B cell (primary cell): Measurements from ENCODE around the gene GIGYF1. TPM values are rescaled to one million over a fixed set of nuclear protein-coding genes. Genes with fewer than 3 reads are reported as not detected.

Source experiments
- ATAC-seq: fragments of 200-7000 bp; cut with Tn5 transposase; one replicate; pipeline ENCODE4 v1.10.0; 2021; ENCODE audit warnings: low read depth, mild to moderate bottlenecking, moderate number of reproducible peaks, moderate library complexity
- CTCF ChIA-PET: fragments of 350-600 bp; sonication (Branson Sonifier 250); formaldehyde crosslinking; loops from one replicate; lab custom pipeline; 2021; ENCODE audit warnings: antibody characterized with exemption, inconsistent platforms; lab: Charles Lee
- POLR2A ChIA-PET: fragments of 350-600 bp; sonication (Branson Sonifier 250); formaldehyde crosslinking; loops from one replicate; lab custom pipeline; 2021; ENCODE audit warnings: antibody characterized with exemption; lab: Charles Lee
- DNase-seq: peaks from one replicate; pipeline ENCODE4 v3.0.0; 2013
- H2AFZ ChIP-seq: 2 replicates; pipeline ENCODE4 v1.6.1; 2012; ENCODE audit warnings: mild to moderate bottlenecking, low read depth, low read length; ENCODE audit not compliant: insufficient read depth, poor library complexity, severe bottlenecking
- H3K27ac ChIP-seq, 2 donors: 1 replicate in 1 of 2; 2 replicates in 1 of 2; pipeline ENCODE4 v1.5.1; 2012 to 2013; ENCODE audit warnings: low read length in 2 of 2, mild to moderate bottlenecking in 2 of 2, moderate library complexity in 1 of 2
- H3K27me3 ChIP-seq, 4 experiments: fragments of 200-600 bp in 1 of 4; sonication (generic) in 1 of 4; replicated peaks in 1 of 4; 1 replicate in 2 of 4; 2 replicates in 2 of 4; pipeline versions ENCODE4 v1.6.1 to v1.7.0; 2013 to 2016; ENCODE audit warnings: low read length in 3 of 4, mild to moderate bottlenecking in 2 of 4, mixed read lengths in 1 of 4, moderate library complexity in 1 of 4; ENCODE audit not compliant: insufficient read depth in 4 of 4, control insufficient read depth in 3 of 4; ENCODE audit errors: control extremely low read depth in 1 of 4
- H3K36me3 ChIP-seq, 2 experiments: replicated peaks in 1 of 2; 1 replicate in 1 of 2; 2 replicates in 1 of 2; pipeline versions ENCODE4 v1.6.1 to v1.7.1; 2013; ENCODE audit warnings: low read length in 1 of 2; ENCODE audit not compliant: insufficient read depth in 2 of 2, control insufficient read depth in 1 of 2; ENCODE audit errors: control extremely low read depth in 1 of 2, extremely low read depth in 1 of 2
- H3K4me1 ChIP-seq, 2 donors: fragments of 200-600 bp in 1 of 2; sonication (generic) in 1 of 2; 1 replicate in 1 of 2; 2 replicates in 1 of 2; pipeline versions ENCODE4 v1.5.1 to v1.6.1; 2013 to 2017; ENCODE audit warnings: low read length in 2 of 2; ENCODE audit not compliant: control insufficient read depth in 2 of 2, insufficient read depth in 2 of 2
- H3K4me2 ChIP-seq: replicated peaks from 2 replicates; pipeline ENCODE3; 2012; ENCODE audit warnings: mild to moderate bottlenecking, low read depth, low read length; ENCODE audit not compliant: poor library complexity, severe bottlenecking
- H3K4me3 ChIP-seq, 5 experiments: fragments of 200-600 bp in 1 of 5; sonication (generic) in 1 of 5; 1 replicate in 3 of 5; 2 replicates in 2 of 5; pipeline versions ENCODE4 v1.5.1 to v1.7.0; 2011 to 2016; ENCODE audit warnings: low read length in 4 of 5, mild to moderate bottlenecking in 4 of 5, low read depth in 2 of 5, control low read depth in 1 of 5, moderate library complexity in 1 of 5; ENCODE audit not compliant: insufficient read depth in 1 of 5; ENCODE audit errors: control extremely low read depth in 1 of 5, extremely low read depth in 1 of 5
- H3K79me2 ChIP-seq: fragments of 200-600 bp; sonication (generic); one replicate; pipeline ENCODE4 v1.6.0; 2016; ENCODE audit warnings: low read length; ENCODE audit not compliant: control insufficient read depth, insufficient read depth
- H3K9ac ChIP-seq: fragments of 200-600 bp; sonication (generic); 2 replicates; pipeline ENCODE4 v1.6.1; 2017; ENCODE audit warnings: mild to moderate bottlenecking, low read length, moderate library complexity
- H3K9me3 ChIP-seq, 3 donors: one replicate each; pipeline versions ENCODE4 v1.6.1 to v1.7.1; 2013; ENCODE audit warnings: low read length in 2 of 3; ENCODE audit not compliant: control insufficient read depth in 2 of 3, insufficient read depth in 1 of 3; ENCODE audit errors: control extremely low read depth in 1 of 3
- H4K20me1 ChIP-seq: 2 replicates; pipeline ENCODE4 v1.6.0; 2012; ENCODE audit warnings: mild to moderate bottlenecking, low read length; ENCODE audit not compliant: insufficient read depth, control insufficient read depth, poor library complexity, severe bottlenecking
- H3K27ac Mint-ChIP-seq: one replicate; pipeline ENCODE4 v1.8.0; 2021; ENCODE audit warnings: mixed read lengths
- H3K27me3 Mint-ChIP-seq: one replicate; pipeline ENCODE4 v1.8.0; 2021; ENCODE audit warnings: mixed read lengths
- H3K4me1 Mint-ChIP-seq: one replicate; pipeline ENCODE4 v1.8.0; 2021; ENCODE audit warnings: mixed read lengths
- H3K4me3 Mint-ChIP-seq: one replicate; pipeline ENCODE4 v1.8.0; 2021; ENCODE audit warnings: mixed read lengths
- H3K9me3 Mint-ChIP-seq: one replicate; pipeline ENCODE4 v1.8.0; 2022; ENCODE audit warnings: mixed read lengths; ENCODE audit not compliant: insufficient read depth
- EZH2 ChIP-seq: IDR thresholded peaks from 2 replicates; pipeline ENCODE4 v1.6.1; 2012; ENCODE audit warnings: borderline replicate concordance, low read depth, mild to moderate bottlenecking, moderate library complexity, low read length; ENCODE audit not compliant: insufficient read depth, poor library complexity, severe bottlenecking
- WGBS: methylation state at CpG from one replicate; pipeline ENCODE4 v1.1.5; 2013; ENCODE audit warnings: missing lambda C conversion rate; ENCODE audit not compliant: insufficient coverage; 5-methylcytosine and 5-hydroxymethylcytosine counted together
- intact Hi-C: fragments of 100-400 bp; cut with micrococcal nuclease; formaldehyde crosslinking; loops from one replicate; pipeline ENCODE4 v1.10.0; 2022
- polyA plus RNA-seq: library from polyadenylated mRNA; depleted of rRNA; stranded (reverse); fragments of >200 nt; gene quantifications from 2 replicates; pipeline ENCODE4 v1.2.3, GENCODE V29; 2012
- total RNA-seq, 2 donors: library from RNA; stranded (reverse); fragments of 120-200 nt in 1 of 2; gene quantifications; 1 replicate in 1 of 2; 2 replicates in 1 of 2; pipeline versions ENCODE4 v1.2.3 to v1.2.4, GENCODE V29; 2013 to 2022
- TF ChIP-seq, protein P1 (sequence below): fragments of 200-600 bp; IDR thresholded peaks from one replicate; pipeline ENCODE4 v1.8.0; 2022; ENCODE audit warnings: antibody characterized with exemption, mild to moderate bottlenecking

Gene GIGYF1
- total and polyA plus RNA-seq, 2 donors (not counting 1 experiment from before 2014, with no cell fraction given) = 45.9 to 134 TPM

DNA sequence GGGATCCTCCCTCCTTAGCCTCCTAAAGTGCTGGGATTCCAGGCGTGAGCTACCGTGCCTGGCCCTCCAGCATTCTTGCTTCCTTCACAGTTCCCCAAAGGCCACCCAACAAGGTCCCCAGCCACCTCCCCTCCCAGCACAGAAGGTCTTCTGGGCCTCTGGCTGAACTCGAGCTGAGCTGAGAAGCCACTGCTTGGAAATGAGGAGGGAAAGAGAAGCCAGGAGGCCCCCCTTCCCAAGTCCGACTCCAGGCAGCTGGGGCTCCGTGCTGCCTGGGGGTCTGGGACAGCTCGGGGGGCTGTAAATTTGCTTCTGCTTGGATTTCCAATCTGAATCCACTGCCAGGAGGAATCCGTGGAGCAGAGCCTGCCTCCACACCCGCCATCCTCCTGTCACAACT lies 20.7 kb upstream of the GIGYF1 start:
- peaks cover 0 to 24% (median 0%) of the 10 kb centered on the region in 3 donors for H3K9me3 ChIP-seq
- no peaks in the 10 kb centered on the region for H3K4me1 Mint-ChIP-seq
- H3K4me3 ChIP-seq = no peak overlapping the region
- H4K20me1 ChIP-seq = no peaks in the 10 kb centered on the region
- ChIA-PET POLR2A (no interaction called here), CTCF (interaction anchor here (2.1 kb wide), 1 partner anchor 9 kb away, joined by 8 read pairs; the partner anchor contains the start of gene POP7)
- intact Hi-C loops = no loop called here
- H3K79me2 ChIP-seq = no peaks in the 10 kb centered on the region
- ATAC-seq (no peak), DNase-seq (no peak)
- no peak overlapping the region for H2AFZ ChIP-seq
- WGBS = 90% methylated on average over 8 of the region's 8 CpGs
- TF ChIP-seq EZH2 = no peak
- TF ChIP-seq, protein P1, sequence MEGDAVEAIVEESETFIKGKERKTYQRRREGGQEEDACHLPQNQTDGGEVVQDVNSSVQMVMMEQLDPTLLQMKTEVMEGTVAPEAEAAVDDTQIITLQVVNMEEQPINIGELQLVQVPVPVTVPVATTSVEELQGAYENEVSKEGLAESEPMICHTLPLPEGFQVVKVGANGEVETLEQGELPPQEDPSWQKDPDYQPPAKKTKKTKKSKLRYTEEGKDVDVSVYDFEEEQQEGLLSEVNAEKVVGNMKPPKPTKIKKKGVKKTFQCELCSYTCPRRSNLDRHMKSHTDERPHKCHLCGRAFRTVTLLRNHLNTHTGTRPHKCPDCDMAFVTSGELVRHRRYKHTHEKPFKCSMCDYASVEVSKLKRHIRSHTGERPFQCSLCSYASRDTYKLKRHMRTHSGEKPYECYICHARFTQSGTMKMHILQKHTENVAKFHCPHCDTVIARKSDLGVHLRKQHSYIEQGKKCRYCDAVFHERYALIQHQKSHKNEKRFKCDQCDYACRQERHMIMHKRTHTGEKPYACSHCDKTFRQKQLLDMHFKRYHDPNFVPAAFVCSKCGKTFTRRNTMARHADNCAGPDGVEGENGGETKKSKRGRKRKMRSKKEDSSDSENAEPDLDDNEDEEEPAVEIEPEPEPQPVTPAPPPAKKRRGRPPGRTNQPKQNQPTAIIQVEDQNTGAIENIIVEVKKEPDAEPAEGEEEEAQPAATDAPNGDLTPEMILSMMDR = no peak
- peaks cover 0 to 1% of the 10 kb centered on the region in 2 experiments for H3K36me3 ChIP-seq
- no peak overlapping the region for H3K27ac Mint-ChIP-seq
- no peaks in the 10 kb centered on the region for H3K4me1 ChIP-seq
- no peak overlapping the region for H3K4me2 ChIP-seq
- H3K9me3 Mint-ChIP-seq = peaks cover 8% of the 10 kb centered on the region
- peaks cover 0 to 20% (median 3%) of the 10 kb centered on the region in 4 experiments for H3K27me3 ChIP-seq
- H3K4me3 Mint-ChIP-seq = no peak overlapping the region
- H3K9ac ChIP-seq = no peak overlapping the region
- H3K27ac ChIP-seq = no peak overlapping the region
- H3K27me3 Mint-ChIP-seq = peaks cover 10% of the 10 kb centered on the region

DNA sequence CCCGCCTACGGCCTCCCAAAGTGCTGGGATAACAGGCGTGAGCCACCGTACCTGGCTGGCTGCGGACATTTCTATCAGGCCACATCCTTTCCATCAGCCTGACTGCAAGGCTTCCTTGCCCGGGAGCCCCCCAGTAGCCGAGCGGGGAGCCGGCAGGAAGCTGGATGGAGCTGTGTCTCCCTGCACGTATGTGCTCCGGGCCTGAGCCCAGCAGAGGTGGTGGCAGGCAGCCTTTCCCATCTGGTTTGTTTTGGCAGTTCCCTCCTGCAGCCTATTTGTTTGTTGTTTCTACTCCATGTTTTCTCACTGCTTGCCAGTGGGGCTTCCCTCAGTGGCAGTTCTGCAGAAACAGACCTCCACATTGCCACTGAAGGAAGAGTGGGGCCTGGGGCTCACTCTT lies 17.3 kb upstream of the GIGYF1 start:
- ChIA-PET CTCF (interaction anchor here (1.4 kb wide), 1 partner anchor 20 kb away, joined by 3 read pairs; no protein-coding TSS in a partner anchor), POLR2A (no interaction called here)
- peaks cover 0 to under 1% (median 0%) of the 10 kb centered on the region in 4 experiments for H3K27me3 ChIP-seq
- no peak overlapping the region for H3K4me2 ChIP-seq
- H3K27me3 Mint-ChIP-seq = no peaks in the 10 kb centered on the region
- no peak overlapping the region for H3K27ac Mint-ChIP-seq
- no peaks in the 10 kb centered on the region for H3K9me3 ChIP-seq
- no peak overlapping the region for H2AFZ ChIP-seq
- no peak for DNase-seq
- no peak overlapping the region for H3K27ac ChIP-seq
- peaks cover 11% of the 10 kb centered on the region for H3K4me1 Mint-ChIP-seq
- H3K4me3 ChIP-seq = no peak overlapping the region
- H3K4me3 Mint-ChIP-seq = no peak overlapping the region
- peaks cover 9% of the 10 kb centered on the region for H3K79me2 ChIP-seq
- H3K36me3 ChIP-seq = peaks cover 1 to 3% of the 10 kb centered on the region in 2 experiments
- ATAC-seq = no peak
- no peak for TF ChIP-seq EZH2
- TF ChIP-seq, protein P1 = no peak
- no peaks in the 10 kb centered on the region for H4K20me1 ChIP-seq
- H3K4me1 ChIP-seq = peaks cover 8 to 9% of the 10 kb centered on the region in 2 donors
- H3K9me3 Mint-ChIP-seq = no peaks in the 10 kb centered on the region
- WGBS = 97% methylated on average over 11 of the region's 11 CpGs
- H3K9ac ChIP-seq = no peak overlapping the region
- intact Hi-C loops = no loop called here
